GM20000 (cell line): ENCODE measurements around the gene TDRD10.

Experiments
- DNase-seq: peaks from one replicate; pipeline ENCODE4 v3.0.0; 2012; ENCODE audit warnings: low spot score
- CTCF ChIP-seq: IDR thresholded peaks from 2 replicates; pipeline ENCODE4 v1.5.1; 2012; ENCODE audit warnings: mild to moderate bottlenecking, control low read depth; ENCODE audit errors: extremely low read depth, missing control alignments

The TDRD10 gene

GRCh38 chr1:154502066-154502743, at the start of gene TDRD10, which contains the start of gene SHE:
Gene TDRD10, plus strand, starts transcription at chr1:154502219. Its CDS starts 4,685 bp downstream, at chr1:154506904.
Gene SHE, minus strand, starts transcription at chr1:154502412. Its CDS starts 386 bp downstream, at chr1:154502026.
- no peak for TF ChIP-seq CTCF
- peak; percentile 65 for DNase-seq

DNA sequence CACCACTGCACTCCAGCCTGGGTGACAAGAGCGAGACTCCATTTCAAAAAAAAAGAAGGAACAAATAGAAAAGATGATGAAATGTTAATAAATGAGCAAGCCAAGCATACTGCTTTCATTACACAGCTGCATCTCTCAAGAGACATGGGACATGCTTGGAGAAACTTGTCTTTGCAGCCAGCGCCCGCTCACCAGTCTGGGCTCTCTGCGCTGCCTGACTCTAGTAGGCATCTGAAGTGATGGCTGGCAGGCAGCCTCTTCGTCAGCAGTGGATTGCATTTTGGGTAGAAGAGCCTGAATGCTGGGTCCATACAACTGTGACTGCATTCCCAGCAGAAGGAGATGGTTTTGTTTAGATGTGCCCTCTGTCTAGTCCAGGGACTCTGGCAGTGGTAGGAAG, 48.9 kb upstream of the TDRD10 start:
- DNase-seq, result no peak

GRCh38 chr1:154453574-154454352, 48.3 kb upstream of the TDRD10 start:
- DNase-seq, result no peak
- no peak for TF ChIP-seq CTCF

More for the DNA sequence above, 48.9 kb upstream of the TDRD10 start:
- no peak for TF ChIP-seq CTCF

DNA sequence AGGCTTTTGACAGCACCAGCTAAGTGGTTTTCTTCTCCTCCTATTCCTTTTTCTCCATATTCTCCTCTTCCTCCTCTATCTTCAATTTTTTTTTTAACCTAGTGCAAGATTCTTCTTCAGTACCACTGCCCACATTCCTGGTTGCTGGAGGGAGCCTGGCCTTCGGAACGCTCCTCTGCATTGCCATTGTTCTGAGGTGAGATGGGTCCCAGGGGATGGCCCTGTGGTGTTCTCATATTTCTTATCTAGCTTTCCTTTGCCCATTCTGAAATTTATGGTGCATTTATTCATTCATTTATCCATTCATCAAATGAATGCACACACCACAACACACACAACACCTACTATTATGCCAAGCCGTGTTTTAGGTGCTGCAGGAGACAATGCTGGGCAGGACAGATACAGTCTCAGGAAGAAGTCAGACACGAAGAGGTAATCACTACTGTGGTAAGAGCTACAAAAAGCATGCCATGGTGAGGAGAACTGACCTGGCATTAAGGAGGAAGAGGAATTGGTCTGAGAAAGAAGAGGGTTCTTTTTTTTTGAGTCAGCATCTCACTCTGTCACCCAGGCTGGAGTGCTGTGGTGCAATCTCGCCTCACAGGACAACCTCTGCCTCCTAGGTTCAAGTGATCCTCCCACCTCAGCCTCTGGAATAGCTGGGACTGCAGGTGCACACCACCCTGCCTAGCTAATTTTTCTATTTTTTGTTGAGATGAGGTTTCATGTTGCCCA, 47.5 kb upstream of the TDRD10 start:
- no peak for TF ChIP-seq CTCF
- no peak for DNase-seq

GRCh38 chr1:154456631-154457030, 45.4 kb upstream of the TDRD10 start:
- DNase-seq, result no peak
- no peak for TF ChIP-seq CTCF

DNA sequence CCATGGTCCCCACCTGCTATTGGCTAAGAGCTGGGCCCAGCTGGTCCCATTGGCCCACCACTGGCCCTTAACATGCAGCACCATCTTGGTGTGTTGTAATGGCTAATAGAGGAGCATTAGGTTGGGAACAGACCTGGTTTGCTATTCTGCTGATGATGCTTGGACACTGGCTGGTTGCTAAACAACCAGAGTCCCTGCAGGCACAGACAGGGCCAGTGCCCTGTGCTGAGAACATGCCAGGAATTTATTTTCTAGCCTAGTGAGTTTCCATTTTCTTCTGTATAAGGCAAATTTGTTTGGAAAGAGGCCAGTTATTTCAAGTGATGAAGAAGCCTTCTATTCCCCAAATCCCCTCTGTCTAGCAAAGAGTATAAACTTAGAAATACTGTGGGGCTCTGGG, 42.9 kb upstream of the TDRD10 start:
- no peak for TF ChIP-seq CTCF
- DNase-seq, result no peak
